ENCODE results near the gene ADPRS.

- TF ChIP-seq CTCF (IDR thresholded peaks at IDR 0.05 in 2 of 3, conservative IDR thresholded peaks at IDR 0.05 in 1 of 3; ENCODE audit: insufficient read depth in 2 of 3, low read depth in 1 of 3, low read length in 3 of 3) (no peak), MAFK (IDR thresholded peaks at IDR 0.05; ENCODE audit: low read length) (no peak), POLR2AphosphoS5 (IDR thresholded peaks at IDR 0.05; ENCODE audit: control insufficient read depth, insufficient read depth, low read depth, low read length) (no peak), POLR2A (conservative IDR thresholded peaks at IDR 0.05) (no peak), ZC3H4 (CRISPR knock-in tag; IDR thresholded peaks at IDR 0.05; ENCODE audit: borderline replicate concordance) (no peak), TGIF2 (CRISPR knock-in tag; IDR thresholded peaks at IDR 0.05) (no peak), ZNF140 (CRISPR knock-in tag; IDR thresholded peaks at IDR 0.05) (no peak)
Measured at GRCh38 chr1:36119456-36119855, 30.8 kb downstream of the ADPRS start.
